Stimulated activated CD4-positive, alpha-beta T cell treated with anti-CD3 and anti-CD28 coated beads, Interleukin-2, amount 100 ng/mL, for 24 hours (primary cell): ENCODE measurements around the gene SRCIN1.
"Not testable (repeated sequence)": the region's sequence is repeated elsewhere in the genome, so short reads cannot be mapped to it uniquely, and the experiment has no call there.

Experiments used
- DNase-seq, 2 donors: peaks; one replicate each; pipeline ENCODE4 v3.0.0-alpha.2; 2020

SRCIN1 gene

DNA sequence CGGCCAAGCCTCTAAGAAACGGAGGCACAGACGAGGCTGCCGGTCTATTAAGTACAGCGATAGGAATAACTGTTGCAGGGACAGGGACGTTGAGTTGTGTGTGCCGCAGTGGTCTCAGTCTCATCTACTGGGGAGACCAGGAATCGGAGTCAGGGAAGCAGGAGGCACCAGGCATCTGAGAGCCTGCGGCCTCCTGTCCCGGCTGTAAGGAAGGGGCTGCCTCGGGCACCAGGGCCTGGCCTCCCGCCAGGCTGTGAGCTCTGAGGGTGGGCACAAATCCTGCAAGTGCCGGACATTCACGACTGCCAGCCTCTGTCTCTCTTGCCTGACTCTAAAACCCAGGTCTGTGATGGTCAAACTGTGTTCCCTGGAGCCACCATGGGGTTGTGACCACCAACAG, 101.5 kb downstream of the SRCIN1 start:
- no peak for DNase-seq

- DNase-seq, result not testable (repeated sequence)
Measured at GRCh38 chr17:38503286-38503913, 102.4 kb downstream of the SRCIN1 start.

DNA sequence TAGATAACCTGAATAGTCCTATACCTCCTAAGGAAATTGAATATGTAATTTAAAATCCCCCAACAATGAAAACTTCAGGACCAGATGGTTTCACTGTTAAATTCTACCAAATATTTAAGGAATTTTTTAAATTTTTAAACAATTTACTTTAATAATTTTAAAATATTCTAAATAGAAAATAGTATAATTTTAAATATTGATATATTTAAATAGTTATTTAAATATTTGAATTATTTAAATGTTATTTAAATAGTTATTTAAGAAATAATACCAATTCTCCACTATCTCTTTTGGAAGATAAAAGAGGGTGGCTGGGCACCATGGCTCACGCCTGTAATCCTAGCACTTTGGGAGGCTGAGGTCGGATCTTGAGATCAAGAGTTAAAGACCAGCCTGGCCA, 104.0 kb downstream of the SRCIN1 start:
- DNase-seq, result not testable (repeated sequence)

GRCh38 chr17:38499230-38499629, 106.5 kb downstream of the SRCIN1 start:
- not testable (repeated sequence) for DNase-seq

DNA sequence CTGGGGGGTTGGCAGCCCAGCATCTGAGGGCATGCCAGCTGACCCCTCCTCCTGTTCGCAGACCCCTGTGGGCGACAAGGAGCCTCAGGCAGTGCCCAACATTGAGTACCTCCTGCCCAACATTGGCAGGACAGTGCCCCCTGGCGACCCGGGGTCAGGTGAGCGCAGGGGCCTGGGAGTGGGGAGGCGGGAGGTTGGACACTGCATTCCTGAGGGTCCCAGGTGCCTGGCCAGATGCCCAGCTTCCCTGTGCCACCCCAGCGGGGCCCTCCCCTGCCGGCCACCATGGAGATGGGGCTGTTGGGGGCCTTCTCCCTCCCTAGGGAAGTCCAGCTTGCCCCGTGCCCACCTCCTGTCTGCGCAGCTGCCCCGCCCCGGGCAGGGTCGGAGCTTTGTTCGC, 107.4 kb downstream of the SRCIN1 start:
- no peak for DNase-seq

DNA sequence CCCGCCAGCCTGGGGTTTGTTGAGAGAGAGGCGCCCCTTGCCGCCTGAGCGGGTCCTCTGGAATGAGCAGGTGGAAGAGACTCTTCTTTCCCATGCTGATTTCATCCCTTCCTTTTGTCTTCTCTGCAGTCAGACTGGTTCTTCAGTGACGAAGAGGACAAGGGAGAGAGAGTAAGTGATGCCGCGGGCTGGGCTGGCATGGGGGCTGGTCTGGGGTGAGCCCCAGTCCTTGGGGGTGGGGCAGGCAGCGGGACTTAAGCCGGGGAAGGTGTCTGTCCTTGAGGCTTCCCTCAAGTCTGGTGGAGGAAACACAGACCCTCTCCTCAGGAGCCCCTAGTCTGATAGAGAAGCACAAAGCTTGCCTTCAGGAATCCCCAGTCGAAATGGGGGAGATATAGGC, 108.1 kb downstream of the SRCIN1 start:
- DNase-seq, result not testable (repeated sequence)

- DNase-seq, result not testable (repeated sequence)
Measured at GRCh38 chr17:38494152-38494551, 111.6 kb downstream of the SRCIN1 start.

GRCh38 chr17:38492067-38493040, 113.4 kb downstream of the SRCIN1 start:
- DNase-seq, result peak; percentile 94 to 97

- DNase-seq, result not testable (repeated sequence)
Measured at GRCh38 chr17:38491346-38492066, 114.2 kb downstream of the SRCIN1 start.

GRCh38 chr17:38489774-38490173, 116.0 kb downstream of the SRCIN1 start:
- DNase-seq, result not testable (repeated sequence)

DNA sequence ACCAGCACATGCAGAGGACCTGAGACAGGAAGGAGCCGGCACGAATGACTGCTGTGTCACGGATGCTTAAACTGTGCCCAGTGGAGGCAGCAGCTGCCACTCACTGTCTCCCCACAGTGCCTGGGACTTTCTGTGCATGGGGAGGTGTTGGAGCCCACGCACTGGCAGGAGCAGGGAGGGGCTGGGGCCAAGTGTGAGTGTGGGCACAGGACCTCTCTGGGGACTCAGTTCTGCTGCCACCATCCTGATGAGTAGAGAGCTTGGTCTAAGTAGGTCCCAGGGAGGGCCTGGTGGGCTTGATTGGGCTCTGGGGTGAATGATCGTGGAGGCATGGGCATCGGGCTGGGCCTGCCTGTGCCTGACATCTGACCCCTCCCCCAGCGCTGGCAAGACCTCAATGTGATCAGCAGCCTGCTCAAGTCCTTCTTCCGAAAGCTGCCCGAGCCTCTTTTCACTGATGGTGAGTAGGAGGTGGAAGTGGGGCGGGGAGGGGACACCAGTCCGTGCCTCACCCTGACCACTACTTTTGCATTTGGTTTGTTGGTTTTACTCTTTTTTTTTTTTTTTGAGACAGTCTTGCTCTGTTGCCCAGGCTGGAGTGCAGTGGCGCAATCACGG, 120.0 kb downstream of the SRCIN1 start:
- DNase-seq, result peak; percentile 37 to 46

DNA sequence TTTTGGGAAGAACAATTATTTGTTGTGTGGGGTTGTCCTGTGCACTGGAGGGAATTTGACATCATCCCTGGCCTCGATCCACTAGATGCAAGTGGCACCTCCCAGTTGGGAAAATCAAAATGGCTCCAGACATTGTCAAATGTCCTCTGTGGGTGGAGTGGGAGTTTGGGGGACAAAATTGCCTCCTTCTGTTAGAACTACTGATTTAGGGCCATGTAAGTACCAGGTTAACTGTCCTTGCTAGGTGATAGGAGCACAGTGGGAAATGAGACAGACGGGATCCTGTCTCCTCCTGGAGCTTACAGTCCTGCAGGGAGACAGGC, 120.6 kb downstream of the SRCIN1 start:
- no peak for DNase-seq

DNA sequence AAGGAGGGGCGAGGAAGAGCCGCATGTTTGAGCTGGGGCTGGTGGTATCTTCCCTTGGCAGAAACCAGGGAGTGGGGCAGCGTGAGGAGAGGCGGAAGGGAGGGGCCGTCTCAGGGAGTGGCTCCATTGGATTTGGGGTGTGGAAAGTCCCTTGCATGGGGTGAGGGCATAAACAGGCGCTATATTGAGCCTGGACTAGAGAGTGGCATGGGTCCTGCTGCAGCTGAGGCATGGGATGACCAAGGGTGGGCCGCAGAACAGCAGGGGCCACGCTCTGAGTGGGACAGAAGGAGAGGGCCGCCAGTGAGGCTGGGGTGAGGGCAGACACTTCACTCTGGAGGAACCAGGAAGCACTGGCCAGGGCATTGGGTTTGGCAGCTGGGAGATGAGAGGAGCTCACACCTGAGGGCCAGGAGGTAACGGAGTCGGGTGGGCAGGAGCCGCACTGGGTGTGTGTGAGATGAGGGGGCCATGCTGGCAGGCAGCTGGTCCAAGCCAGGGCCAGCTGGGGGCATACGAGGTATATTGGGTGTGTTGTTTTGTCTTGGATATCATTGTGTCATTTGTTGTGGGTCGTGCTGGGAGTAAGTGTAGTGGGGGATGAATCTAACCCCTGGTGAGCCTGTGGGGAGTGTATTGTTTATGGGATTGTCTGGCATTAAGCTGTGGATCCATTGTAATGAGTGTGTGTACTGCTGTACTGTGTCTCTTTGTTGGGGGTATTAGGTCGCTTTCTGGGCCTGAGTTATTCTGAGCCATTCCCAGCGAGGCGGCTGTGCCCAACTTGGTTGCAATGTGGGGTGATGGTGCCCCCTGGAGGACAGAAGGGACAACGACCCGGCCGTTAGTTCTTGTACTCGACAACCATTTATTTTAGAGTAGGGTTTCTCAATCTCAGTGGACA, 121.3 kb downstream of the SRCIN1 start:
- DNase-seq, result peak; percentile 75 to 76

DNA sequence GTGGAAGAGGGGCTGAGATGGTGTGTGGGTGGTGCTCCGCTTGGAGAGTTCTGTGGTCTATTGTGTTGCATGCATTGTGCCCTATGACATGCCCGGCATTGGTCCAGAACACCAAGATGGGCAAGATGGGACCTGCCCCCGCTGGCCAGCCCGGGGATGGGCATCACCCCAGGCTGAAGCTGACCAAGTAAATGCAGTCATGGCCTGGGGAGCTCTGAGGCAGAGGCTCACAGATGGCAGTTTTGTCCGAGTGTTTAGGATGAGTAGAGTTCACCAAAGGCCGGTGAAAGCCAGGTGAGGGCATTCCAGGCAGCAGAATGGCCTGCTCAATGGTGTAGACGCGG, 123.1 kb downstream of the SRCIN1 start:
- DNase-seq, result not testable (repeated sequence)

GRCh38 chr17:38482039-38482699, 123.6 kb downstream of the SRCIN1 start:
- DNase-seq, result not testable (repeated sequence)
